GM12872 (cell line): Measurements from ENCODE around the gene ELOVL7.

Source experiments
- TF ChIP-seq, protein P1 (sequence below): IDR thresholded peaks from 3 replicates; pipeline ENCODE4 v1.5.1; 2011; ENCODE audit warnings: low read depth, mild to moderate bottlenecking, low read length, moderate library complexity; ENCODE audit not compliant: insufficient read depth

ELOVL7 gene

DNA sequence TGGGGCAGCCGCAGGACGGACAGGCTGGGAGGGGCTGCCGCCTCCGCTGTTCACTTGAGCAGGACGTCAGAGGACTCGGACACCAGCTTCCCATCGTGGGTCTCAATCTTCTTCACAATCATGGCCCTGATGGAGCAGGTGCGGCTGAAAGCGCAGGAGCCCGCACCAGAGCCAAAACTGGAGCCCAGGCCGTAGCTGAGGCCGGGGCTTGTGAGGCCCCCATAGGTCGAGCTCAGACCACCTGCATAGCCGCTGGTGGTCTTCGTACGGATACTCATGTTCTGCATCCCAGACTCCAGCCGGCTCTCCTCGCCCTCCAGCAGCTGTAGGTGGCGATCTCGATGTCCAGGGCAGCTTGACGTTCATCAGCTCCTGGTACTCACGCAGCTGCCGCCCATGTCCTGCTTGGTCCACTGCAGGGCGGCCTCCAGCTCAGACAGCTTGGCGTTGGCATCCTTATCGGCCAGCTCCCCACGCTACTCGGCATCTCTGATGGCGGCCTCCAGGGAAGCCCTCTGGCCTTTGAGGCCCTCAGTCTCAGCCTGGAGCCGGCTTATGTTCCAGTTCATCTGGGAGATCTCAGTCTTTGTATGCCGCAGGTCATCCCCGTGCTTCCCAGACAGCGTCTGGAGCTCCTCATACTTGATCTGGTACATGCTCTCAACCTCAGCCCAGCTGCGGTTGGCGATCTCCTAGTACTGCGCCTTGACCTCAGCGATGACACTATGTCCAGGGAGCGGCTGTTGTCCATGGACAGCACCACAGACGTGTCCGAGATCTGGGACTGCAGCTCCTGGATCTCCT, 100.4 kb downstream of the ELOVL7 start:
- TF ChIP-seq, protein P1, sequence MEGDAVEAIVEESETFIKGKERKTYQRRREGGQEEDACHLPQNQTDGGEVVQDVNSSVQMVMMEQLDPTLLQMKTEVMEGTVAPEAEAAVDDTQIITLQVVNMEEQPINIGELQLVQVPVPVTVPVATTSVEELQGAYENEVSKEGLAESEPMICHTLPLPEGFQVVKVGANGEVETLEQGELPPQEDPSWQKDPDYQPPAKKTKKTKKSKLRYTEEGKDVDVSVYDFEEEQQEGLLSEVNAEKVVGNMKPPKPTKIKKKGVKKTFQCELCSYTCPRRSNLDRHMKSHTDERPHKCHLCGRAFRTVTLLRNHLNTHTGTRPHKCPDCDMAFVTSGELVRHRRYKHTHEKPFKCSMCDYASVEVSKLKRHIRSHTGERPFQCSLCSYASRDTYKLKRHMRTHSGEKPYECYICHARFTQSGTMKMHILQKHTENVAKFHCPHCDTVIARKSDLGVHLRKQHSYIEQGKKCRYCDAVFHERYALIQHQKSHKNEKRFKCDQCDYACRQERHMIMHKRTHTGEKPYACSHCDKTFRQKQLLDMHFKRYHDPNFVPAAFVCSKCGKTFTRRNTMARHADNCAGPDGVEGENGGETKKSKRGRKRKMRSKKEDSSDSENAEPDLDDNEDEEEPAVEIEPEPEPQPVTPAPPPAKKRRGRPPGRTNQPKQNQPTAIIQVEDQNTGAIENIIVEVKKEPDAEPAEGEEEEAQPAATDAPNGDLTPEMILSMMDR, result no peak

DNA sequence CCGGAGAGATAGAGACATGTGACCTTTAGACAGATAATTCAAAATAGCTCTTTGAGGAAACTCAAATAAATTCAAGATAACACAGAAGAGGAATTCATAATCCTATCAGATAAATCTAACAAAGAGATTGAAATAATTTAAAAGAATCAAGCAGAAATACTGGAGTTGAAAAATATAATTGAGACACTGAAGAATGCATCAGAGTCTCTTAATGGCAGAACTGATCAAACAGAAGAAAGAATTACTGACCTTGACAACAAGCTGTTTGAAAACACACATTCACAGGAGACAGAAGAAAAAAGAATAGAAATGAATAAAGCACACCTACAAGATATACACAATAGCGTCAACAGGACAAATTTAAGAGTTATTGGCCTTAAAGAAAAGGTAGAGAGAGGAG, 103.7 kb downstream of the ELOVL7 start:
- TF ChIP-seq, protein P1, result no peak

DNA sequence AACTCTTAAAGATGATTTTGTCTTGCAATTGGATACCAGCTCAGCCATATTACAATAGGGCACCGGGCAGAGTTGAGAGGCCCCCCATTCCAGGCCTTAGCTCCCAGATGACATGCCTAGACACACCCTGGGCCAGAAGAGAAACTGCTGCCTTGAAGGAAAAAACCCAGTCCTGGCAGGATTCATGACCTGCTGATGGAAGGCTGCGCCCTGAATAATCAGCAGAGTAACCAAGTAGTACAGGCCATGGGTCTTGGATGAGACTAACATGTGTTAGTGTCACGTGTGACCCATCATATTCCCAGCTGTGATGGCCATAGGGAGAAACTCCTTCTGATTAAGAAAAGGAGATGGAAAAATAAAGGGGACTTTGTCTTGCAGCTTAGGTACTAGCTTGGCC, 105.1 kb downstream of the ELOVL7 start:
- TF ChIP-seq, protein P1, result no peak

DNA sequence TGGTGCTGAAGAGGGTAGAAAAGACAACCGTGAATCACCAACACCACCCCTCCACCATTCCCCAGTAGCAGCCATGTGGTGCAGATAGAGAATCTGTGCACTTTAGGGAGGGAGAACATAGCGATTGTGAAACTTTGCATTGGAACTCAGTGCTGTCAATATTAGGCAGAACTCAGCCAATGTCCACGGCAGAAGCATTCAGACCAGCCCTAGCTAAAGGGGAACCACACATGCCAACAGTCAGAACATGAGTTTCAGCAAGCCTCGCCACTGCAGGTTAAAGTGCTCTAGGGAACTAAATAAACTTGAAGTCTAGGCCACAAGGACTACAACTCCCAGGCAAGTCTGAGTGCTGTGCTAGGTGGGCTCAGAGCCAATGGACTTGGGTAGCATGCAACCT, 105.6 kb downstream of the ELOVL7 start:
- TF ChIP-seq, protein P1, result no peak

DNA sequence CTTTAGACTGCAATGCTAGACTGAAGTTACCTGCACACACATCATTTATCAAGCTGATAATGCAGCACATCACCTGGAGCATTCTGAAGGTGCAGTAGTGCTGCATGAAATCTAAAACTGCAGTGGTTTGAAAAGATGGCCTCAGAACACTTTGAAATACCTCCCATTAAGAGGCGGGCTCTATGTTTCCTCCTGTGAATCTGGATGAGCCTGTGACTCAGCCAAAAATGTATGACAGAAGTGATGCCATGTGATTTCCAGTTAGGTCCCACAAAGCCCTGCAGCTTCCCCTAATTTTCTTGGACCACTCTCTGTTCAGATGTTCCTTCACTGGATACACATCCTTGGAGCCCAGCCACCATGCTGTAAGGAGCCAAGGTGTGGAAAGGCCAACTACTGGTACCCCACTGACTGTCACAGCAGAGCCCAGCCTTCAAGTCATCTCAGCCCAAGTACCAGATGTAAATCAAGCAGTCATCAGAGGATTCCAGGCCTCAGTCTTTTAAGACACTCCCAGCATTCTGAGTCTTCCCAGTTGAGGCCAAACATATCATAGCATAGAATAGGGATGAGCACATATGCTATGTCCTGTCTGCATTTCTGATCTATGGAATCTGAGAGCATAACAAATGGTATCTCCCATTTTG, 116.9 kb downstream of the ELOVL7 start:
- TF ChIP-seq, protein P1, result no peak

DNA sequence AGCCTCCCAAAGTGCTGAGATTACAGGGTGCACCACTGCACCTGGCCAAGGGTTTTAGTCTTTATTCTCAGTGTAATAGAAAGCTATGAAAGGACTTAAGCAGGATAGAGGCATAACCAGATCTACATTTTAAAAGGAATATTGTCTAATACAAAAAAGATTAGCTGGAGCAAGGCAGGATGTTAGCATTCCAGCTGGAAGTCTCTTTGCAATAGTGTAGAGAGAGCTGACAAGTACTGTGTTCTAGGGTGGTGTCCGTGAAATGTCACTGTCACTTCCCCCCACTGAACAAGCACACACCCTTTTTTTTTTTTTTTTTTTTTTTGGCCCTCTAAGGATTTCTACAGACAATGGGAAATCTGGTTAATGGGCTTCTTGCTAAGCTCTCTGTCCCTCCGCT, 119.9 kb downstream of the ELOVL7 start:
- TF ChIP-seq, protein P1, result no peak

DNA sequence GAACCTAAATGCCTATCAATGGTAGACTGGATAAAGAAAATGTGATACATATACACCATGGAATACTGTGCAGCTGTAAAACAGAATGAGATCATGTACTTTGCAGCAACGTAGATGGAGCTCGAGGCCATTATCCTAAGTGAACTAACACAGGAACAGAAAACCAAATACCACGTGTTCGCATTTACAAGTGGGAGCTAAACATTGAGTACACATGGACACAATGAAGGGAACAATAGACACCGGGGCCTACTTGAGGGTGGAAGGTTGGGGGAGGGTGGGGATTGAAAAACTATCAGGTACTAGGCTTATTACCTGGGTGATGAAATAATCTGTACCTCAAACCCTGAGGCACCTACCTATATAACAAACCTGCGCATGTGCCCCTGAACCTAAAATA, 121.7 kb downstream of the ELOVL7 start:
- TF ChIP-seq, protein P1, result no peak
